HUES48 (cell line): ENCODE results near the gene SMCO2.
"Not testable (repeated sequence)": the region's sequence is repeated elsewhere in the genome, so short reads cannot be mapped to it uniquely, and the experiment has no call there.

ENCODE experiments used
- H3K27ac ChIP-seq: one replicate; pipeline ENCODE4 v1.7.0; 2013; ENCODE audit warnings: low read depth, low read length, inconsistent platforms
- H3K27me3 ChIP-seq: 2 replicates; pipeline ENCODE4 v1.6.1; 2013; ENCODE audit warnings: mild to moderate bottlenecking, low read length; ENCODE audit not compliant: control insufficient read depth, insufficient read depth
- H3K36me3 ChIP-seq: 2 replicates; pipeline ENCODE4 v1.6.1; 2013; ENCODE audit warnings: low read length; ENCODE audit not compliant: control insufficient read depth, insufficient read depth
- H3K4me1 ChIP-seq: 2 replicates; pipeline ENCODE4 v1.6.1; 2013; ENCODE audit warnings: mild to moderate bottlenecking, low read length; ENCODE audit not compliant: control insufficient read depth, insufficient read depth
- H3K4me3 ChIP-seq: 2 replicates; pipeline ENCODE4 v1.5.1; 2013; ENCODE audit warnings: mild to moderate bottlenecking, low read depth, low read length
- H3K9ac ChIP-seq: 2 replicates; pipeline ENCODE4 v1.6.1; 2013; ENCODE audit warnings: mild to moderate bottlenecking, low read depth, low read length, moderate library complexity
- H3K9me3 ChIP-seq: 2 replicates; pipeline ENCODE4 v1.6.1; 2013; ENCODE audit warnings: low read length; ENCODE audit not compliant: control insufficient read depth, insufficient read depth

SMCO2 gene

GRCh38 chr12:27541031-27541719 is 94.6 kb downstream of the SMCO2 start:
- Histone ChIP-seq H3K27me3 (no peaks in the 10 kb centered on the region), H3K4me1 (peaks cover 17% of the 10 kb centered on the region), H3K36me3 (no peaks in the 10 kb centered on the region), H3K27ac (peak overlapping the region; percentile 23), H3K9me3 (no peaks in the 10 kb centered on the region), H3K9ac (no peak overlapping the region), H3K4me3 (no peak overlapping the region)

- Histone ChIP-seq H3K4me3 (no peak overlapping the region), H3K4me1 (peaks cover 17% of the 10 kb centered on the region), H3K36me3 (no peaks in the 10 kb centered on the region), H3K27ac (no peak overlapping the region), H3K9me3 (no peaks in the 10 kb centered on the region), H3K9ac (no peak overlapping the region), H3K27me3 (no peaks in the 10 kb centered on the region)
Measured at GRCh38 chr12:27542628-27543027, 96.1 kb downstream of the SMCO2 start.

GRCh38 chr12:27544858-27545257 is 98.3 kb downstream of the SMCO2 start:
- H3K4me3 ChIP-seq: not testable (repeated sequence)
- peaks cover 24% of the 10 kb centered on the region for H3K4me1 ChIP-seq

GRCh38 chr12:27545665-27546064 is 99.1 kb downstream of the SMCO2 start:
- H3K4me1 ChIP-seq: peaks cover 32% of the 10 kb centered on the region
- no peaks in the 10 kb centered on the region for H3K27me3 ChIP-seq
- no peak overlapping the region for H3K27ac ChIP-seq

More at GRCh38 chr12:27544858-27545257, 98.3 kb downstream of the SMCO2 start:
- not testable (repeated sequence) for H3K9me3 ChIP-seq, H3K36me3 ChIP-seq, H3K9ac ChIP-seq, H3K27ac ChIP-seq, H3K27me3 ChIP-seq

GRCh38 chr12:27547592-27547991 is 101.1 kb downstream of the SMCO2 start:
- Histone ChIP-seq H3K27ac (no peak overlapping the region), H3K27me3 (no peaks in the 10 kb centered on the region), H3K4me3 (no peak overlapping the region), H3K9ac (no peak overlapping the region), H3K9me3 (no peaks in the 10 kb centered on the region), H3K4me1 (peaks cover 16% of the 10 kb centered on the region), H3K36me3 (no peaks in the 10 kb centered on the region)

More at GRCh38 chr12:27545665-27546064, 99.1 kb downstream of the SMCO2 start:
- H3K36me3 ChIP-seq: no peaks in the 10 kb centered on the region
- H3K9ac ChIP-seq: no peak overlapping the region
- no peak overlapping the region for H3K4me3 ChIP-seq
- H3K9me3 ChIP-seq: no peaks in the 10 kb centered on the region

- Histone ChIP-seq H3K27ac (no peak overlapping the region), H3K4me3 (no peak overlapping the region), H3K27me3 (no peaks in the 10 kb centered on the region), H3K4me1 (peaks cover 20% of the 10 kb centered on the region), H3K36me3 (no peaks in the 10 kb centered on the region), H3K9ac (no peak overlapping the region), H3K9me3 (no peaks in the 10 kb centered on the region)
Measured at GRCh38 chr12:27548301-27549199, 102.0 kb downstream of the SMCO2 start.

- Histone ChIP-seq H3K9me3 (no peaks in the 10 kb centered on the region), H3K36me3 (no peaks in the 10 kb centered on the region), H3K4me3 (no peak overlapping the region), H3K27ac (no peak overlapping the region), H3K27me3 (no peaks in the 10 kb centered on the region), H3K9ac (no peak overlapping the region), H3K4me1 (peaks cover 28% of the 10 kb centered on the region)
Measured at GRCh38 chr12:27549236-27549800, 102.8 kb downstream of the SMCO2 start.

GRCh38 chr12:27549801-27550652 is 103.5 kb downstream of the SMCO2 start:
- Histone ChIP-seq H3K4me3 (no peak overlapping the region), H3K9ac (no peak overlapping the region), H3K9me3 (no peaks in the 10 kb centered on the region), H3K36me3 (no peaks in the 10 kb centered on the region), H3K27me3 (no peaks in the 10 kb centered on the region), H3K27ac (no peak overlapping the region), H3K4me1 (peaks cover 31% of the 10 kb centered on the region)

GRCh38 chr12:27550653-27550975 is 104.1 kb downstream of the SMCO2 start:
- Histone ChIP-seq H3K4me1 (peaks cover 31% of the 10 kb centered on the region), H3K36me3 (no peaks in the 10 kb centered on the region), H3K9ac (no peak overlapping the region), H3K4me3 (no peak overlapping the region), H3K27ac (no peak overlapping the region), H3K9me3 (no peaks in the 10 kb centered on the region), H3K27me3 (no peaks in the 10 kb centered on the region)

- Histone ChIP-seq H3K9ac (no peak overlapping the region), H3K4me3 (no peak overlapping the region)
Measured at GRCh38 chr12:27551172-27551840, 104.8 kb downstream of the SMCO2 start.

More at GRCh38 chr12:27551172-27551840, 104.8 kb downstream of the SMCO2 start:
- Histone ChIP-seq H3K9me3 (no peaks in the 10 kb centered on the region), H3K4me1 (peaks cover 33% of the 10 kb centered on the region), H3K36me3 (no peaks in the 10 kb centered on the region), H3K27ac (no peak overlapping the region), H3K27me3 (no peaks in the 10 kb centered on the region)
